ENCODE data around the gene HMCN2. TPM values are rescaled to one million over a fixed set of nuclear protein-coding genes. Genes with fewer than 3 reads are reported as not detected.
A peak's percentile ranks its signal among the peaks of the same experiment; 100 is the strongest.

HMCN2 gene
- total RNA-seq, 2 experiments from 2014 or later = not detected

DNA sequence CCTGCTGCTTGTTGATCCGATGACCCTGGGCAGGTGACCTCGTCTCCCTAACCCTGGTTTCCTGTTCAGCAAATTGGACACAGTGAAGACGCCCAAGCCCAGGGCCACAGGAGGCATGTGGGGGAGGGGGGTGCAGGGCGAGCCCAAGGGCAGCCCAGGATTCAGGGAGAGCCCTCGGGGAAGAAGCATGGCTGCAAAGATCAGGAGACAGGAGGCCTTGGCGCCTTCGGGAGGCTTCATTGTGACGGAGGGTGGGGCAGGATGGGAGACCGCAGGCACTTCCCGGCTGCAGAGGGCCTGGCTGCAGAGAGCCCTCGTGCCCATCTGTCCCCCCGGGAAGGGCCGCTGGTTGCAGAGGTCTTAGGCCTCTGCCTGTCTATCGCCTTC, 185.4 kb downstream of the HMCN2 start:
- no peaks in the 10 kb centered on the region for H3K36me3 Mint-ChIP-seq (ENCODE audit: low read depth)
- H3K4me1 Mint-ChIP-seq (ENCODE audit: low read depth) = peaks cover 19% of the 10 kb centered on the region
- H3K27ac Mint-ChIP-seq = no peak overlapping the region
- H3K4me3 Mint-ChIP-seq = no peak overlapping the region
- no peak for DNase-seq
- CTCF ChIA-PET = no interaction called here
- peaks cover 5% of the 10 kb centered on the region for H3K27me3 Mint-ChIP-seq (ENCODE audit: low read depth)
- H3K9me3 Mint-ChIP-seq (ENCODE audit: insufficient read depth) = no peaks in the 10 kb centered on the region
- POLR2A ChIA-PET = no interaction called here
- no peak for ATAC-seq

DNA sequence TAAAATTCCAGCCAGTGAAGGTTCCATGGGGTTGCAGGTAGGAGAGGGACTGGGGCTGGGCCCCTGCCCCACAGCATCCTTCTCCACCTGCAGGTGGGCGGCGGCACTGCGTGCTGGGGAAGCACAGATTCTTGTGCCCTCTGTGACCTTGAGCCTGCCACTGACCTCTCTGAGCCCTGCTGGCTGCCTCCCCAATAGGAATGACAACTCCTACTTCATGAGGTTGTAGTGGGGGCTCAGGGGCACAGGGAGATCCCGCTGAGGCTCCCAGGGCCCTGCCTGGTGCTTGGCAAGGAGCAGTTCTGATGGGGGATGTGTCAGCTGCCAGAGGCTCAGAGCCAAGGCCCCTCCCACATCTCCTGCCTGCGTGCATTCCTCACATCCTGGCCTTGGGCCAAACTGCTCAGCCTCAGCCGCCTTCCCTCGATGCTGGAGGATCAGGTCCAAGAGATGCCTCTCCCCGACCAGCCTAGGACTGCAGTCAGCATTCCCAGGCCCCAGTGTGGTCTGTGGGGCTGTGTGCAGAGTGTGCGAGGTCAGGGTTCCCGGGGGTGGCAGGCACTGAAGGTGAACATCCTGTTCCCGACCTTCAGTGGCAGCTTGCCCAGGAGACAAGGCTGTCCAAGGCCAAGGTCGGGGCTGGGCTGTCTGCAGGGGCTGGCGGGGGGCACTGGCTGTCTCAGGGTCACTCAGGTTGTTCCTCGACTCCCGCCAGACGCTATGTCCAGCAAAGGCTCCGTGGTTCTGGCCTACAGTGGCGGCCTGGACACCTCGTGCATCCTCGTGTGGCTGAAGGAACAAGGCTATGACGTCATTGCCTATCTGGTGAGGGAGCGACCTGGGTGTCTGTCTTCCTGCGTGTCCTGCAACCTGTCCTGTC, 186.2 kb downstream of the HMCN2 start:
- DNase-seq (no peak), ATAC-seq (peak; percentile 53)
- Mint-ChIP-seq H3K27ac (no peak overlapping the region), H3K4me3 (no peak overlapping the region), H3K27me3 (ENCODE audit: low read depth) (no peaks in the 10 kb centered on the region), H3K9me3 (ENCODE audit: insufficient read depth) (no peaks in the 10 kb centered on the region), H3K4me1 (ENCODE audit: low read depth) (peaks cover 19% of the 10 kb centered on the region), H3K36me3 (ENCODE audit: low read depth) (no peaks in the 10 kb centered on the region)
- CTCF ChIA-PET = interaction anchor here (0.8 kb wide), 1 partner anchor 231 kb away, joined by 3 read pairs; no protein-coding TSS in a partner anchor
- POLR2A ChIA-PET = no interaction called here

DNA sequence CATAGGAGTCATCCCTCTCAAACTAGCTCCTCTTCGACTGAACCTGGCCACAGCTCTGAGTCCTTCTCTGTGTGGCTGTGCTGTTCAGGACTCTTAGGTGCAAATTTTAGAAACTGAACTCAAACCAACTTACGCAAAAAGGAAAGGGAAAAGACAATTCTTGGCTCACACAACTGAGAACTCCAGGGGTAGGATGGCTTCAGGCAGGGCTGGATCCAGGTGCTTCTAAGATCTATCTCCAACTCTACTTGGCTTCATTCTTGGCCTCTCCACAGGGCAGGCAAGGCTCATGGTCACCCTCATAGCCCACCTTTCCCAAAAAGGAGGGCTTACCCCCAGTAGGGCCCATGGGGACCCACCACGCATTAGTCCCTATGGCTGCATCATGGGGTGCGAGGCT, 187.3 kb downstream of the HMCN2 start:
- H3K4me3 Mint-ChIP-seq = no peak overlapping the region
- H3K9me3 Mint-ChIP-seq (ENCODE audit: insufficient read depth) = no peaks in the 10 kb centered on the region
- H3K27ac Mint-ChIP-seq = no peak overlapping the region
- CTCF ChIA-PET = interaction anchor here (0.8 to 1.6 kb wide), 2 partner anchors 229 to 230 kb away, joined by 3 to 8 read pairs; no protein-coding TSS in a partner anchor
- POLR2A ChIA-PET = no interaction called here
- no peak for DNase-seq
- no peaks in the 10 kb centered on the region for H3K27me3 Mint-ChIP-seq (ENCODE audit: low read depth)
- no peak for ATAC-seq
- peaks cover 15% of the 10 kb centered on the region for H3K4me1 Mint-ChIP-seq (ENCODE audit: low read depth)
- no peaks in the 10 kb centered on the region for H3K36me3 Mint-ChIP-seq (ENCODE audit: low read depth)

DNA sequence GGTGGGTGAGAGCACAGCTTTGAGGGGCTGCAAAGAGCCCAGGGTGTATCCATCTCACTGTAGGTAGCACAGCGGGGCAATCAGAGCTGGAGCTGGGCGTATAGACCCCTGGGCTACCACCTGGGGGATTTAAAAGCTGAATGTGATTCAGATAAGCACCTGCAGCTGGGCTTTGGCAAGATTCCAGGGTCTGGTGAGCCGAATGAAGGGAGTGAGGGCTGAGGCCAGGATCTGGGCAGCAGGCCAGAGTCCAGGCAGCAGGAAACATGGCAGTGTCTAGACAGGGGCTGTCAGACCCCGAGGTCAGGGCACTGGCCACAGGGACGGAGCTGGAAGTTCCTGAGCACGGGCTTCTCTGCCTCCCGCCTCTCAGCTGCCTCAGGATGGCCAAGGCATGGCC, 187.9 kb downstream of the HMCN2 start:
- Mint-ChIP-seq H3K36me3 (ENCODE audit: low read depth) (no peaks in the 10 kb centered on the region), H3K27me3 (ENCODE audit: low read depth) (no peaks in the 10 kb centered on the region), H3K27ac (no peak overlapping the region), H3K4me3 (no peak overlapping the region), H3K9me3 (ENCODE audit: insufficient read depth) (no peaks in the 10 kb centered on the region), H3K4me1 (ENCODE audit: low read depth) (peaks cover 9% of the 10 kb centered on the region)
- ChIA-PET CTCF (interaction anchor here (1.6 kb wide), 1 partner anchor 228 kb away, joined by 8 read pairs; no protein-coding TSS in a partner anchor), POLR2A (no interaction called here)
- DNase-seq = no peak
- no peak for ATAC-seq

DNA sequence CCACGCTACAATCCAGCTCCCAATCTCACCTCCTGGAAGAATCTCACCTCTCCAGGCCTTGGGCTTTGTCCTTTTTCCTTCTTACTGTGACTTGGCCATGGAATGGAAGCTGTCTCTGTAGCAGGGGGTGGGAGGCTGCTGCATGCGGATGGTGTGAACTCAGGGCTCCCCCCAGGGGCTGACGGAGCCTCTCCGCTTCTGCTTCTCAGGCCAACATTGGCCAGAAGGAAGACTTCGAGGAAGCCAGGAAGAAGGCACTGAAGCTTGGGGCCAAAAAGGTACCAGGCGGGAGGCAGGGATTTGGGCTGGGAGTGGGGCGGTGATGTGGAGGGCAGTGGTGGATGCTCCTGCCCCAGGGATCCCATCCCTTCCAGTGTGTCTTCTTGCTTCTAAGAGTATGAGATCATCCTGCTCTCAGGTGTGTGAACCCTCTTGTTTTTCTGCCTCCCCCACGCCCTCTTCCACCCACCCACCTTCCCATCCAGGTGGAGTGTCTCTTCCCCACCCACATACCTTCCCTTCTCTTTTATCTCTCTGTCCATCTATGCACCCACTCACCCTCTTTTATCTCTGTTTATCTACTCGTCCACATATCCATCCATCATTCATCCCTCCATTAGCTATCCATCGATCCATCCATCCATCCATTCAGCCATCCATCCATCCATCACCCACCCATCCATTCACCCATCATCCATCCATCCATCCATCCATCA, 188.7 kb downstream of the HMCN2 start:
- CTCF ChIA-PET = interaction anchor here (1.6 kb wide), 1 partner anchor 227 kb away, joined by 8 read pairs; no protein-coding TSS in a partner anchor
- no peak overlapping the region for H3K27ac Mint-ChIP-seq
- DNase-seq (no peak), ATAC-seq (no peak)
- H3K4me3 Mint-ChIP-seq = no peak overlapping the region
- no peaks in the 10 kb centered on the region for H3K9me3 Mint-ChIP-seq (ENCODE audit: insufficient read depth)
- H3K4me1 Mint-ChIP-seq (ENCODE audit: low read depth) = peaks cover 5% of the 10 kb centered on the region
- no peaks in the 10 kb centered on the region for H3K36me3 Mint-ChIP-seq (ENCODE audit: low read depth)
- POLR2A ChIA-PET = no interaction called here
- no peaks in the 10 kb centered on the region for H3K27me3 Mint-ChIP-seq (ENCODE audit: low read depth)

DNA sequence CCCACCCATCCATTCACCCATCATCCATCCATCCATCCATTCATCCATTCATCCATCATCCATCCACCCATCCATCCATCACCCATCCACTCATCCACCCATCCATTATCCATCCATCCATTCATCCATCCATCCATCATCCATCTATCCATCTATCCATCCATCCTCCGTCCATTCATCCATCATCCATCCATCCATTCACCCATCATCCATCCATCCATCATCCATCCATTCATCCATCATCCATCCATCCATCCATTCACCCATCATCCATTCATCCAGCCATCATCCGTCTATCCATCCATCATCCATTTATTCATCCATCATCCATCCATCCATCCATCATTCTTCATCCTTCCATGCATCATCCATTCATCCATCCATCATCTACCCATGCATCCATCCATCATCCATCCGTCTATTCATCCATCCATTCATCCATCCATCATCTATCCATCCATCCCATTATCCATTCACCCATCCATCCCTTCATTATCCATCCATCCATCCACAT, 189.3 kb downstream of the HMCN2 start:
- Mint-ChIP-seq H3K9me3 (ENCODE audit: insufficient read depth) (no peaks in the 10 kb centered on the region), H3K36me3 (ENCODE audit: low read depth) (no peaks in the 10 kb centered on the region), H3K4me3 (no peak overlapping the region), H3K27me3 (ENCODE audit: low read depth) (no peaks in the 10 kb centered on the region), H3K4me1 (ENCODE audit: low read depth) (peaks cover 5% of the 10 kb centered on the region), H3K27ac (no peak overlapping the region)
- no peak for ATAC-seq
- ChIA-PET POLR2A (no interaction called here), CTCF (no interaction called here)
- DNase-seq = no peak

DNA sequence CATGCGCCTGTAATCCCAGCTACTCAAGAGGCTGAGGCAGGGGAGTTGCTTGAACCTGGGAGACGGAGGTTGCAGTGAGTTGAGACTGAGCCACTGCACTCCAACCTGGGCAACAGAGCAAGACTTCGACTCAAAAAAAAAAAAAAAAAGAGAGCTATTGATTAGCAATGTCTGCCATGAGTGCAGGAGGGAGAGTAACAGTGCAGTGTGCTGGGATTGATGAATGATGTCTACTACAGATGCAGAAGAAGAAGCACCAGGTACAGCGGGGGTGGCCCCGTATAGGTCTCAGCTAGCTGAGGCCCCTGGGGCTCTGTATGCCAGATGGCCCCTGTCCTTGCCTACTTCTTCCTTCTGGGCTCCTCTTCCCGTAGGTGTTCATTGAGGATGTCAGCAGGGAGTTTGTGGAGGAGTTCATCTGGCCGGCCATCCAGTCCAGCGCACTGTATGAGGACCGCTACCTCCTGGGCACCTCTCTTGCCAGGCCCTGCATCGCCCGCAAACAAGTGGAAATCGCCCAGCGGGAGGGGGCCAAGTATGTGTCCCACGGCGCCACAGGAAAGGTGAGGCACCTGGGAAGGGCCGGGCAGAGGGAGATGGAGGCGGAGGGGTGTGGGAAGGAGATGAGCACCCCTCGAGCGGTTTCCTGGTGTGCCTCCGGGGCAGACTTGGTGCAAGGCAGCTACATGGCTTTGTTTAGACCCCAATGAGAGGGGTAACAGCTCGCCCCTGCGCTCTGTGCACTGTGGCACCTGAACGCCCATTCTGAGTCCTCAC, 192.7 kb downstream of the HMCN2 start:
- ChIA-PET CTCF (interaction anchor here (1.1 kb wide), 1 partner anchor 224 kb away, joined by 4 read pairs; no protein-coding TSS in a partner anchor), POLR2A (no interaction called here)
- H3K4me1 Mint-ChIP-seq (ENCODE audit: low read depth) = no peaks in the 10 kb centered on the region
- H3K27me3 Mint-ChIP-seq (ENCODE audit: low read depth) = peaks cover 6% of the 10 kb centered on the region
- H3K27ac Mint-ChIP-seq = no peak overlapping the region
- no peak for ATAC-seq
- no peak overlapping the region for H3K4me3 Mint-ChIP-seq
- no peaks in the 10 kb centered on the region for H3K9me3 Mint-ChIP-seq (ENCODE audit: insufficient read depth)
- H3K36me3 Mint-ChIP-seq (ENCODE audit: low read depth) = no peaks in the 10 kb centered on the region
- no peak for DNase-seq

DNA sequence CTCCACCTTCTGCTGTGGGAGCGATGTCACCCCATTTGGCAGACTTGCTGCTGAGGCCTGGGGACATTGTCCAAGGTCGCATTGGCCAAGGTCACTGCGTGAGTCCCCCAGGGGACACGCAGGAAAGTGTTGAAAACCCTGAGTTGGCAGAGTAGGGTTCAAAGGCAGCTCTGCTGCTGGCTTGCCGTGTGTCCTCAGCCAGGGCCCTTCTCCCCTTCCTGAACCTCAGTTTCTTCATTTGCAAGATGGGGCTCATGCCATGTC, 193.2 kb downstream of the HMCN2 start:
- H3K4me1 Mint-ChIP-seq (ENCODE audit: low read depth) = no peaks in the 10 kb centered on the region
- DNase-seq (no peak), ATAC-seq (no peak)
- H3K4me3 Mint-ChIP-seq = no peak overlapping the region
- CTCF ChIA-PET = interaction anchor here (3.2 kb wide), 1 partner anchor 224 kb away, joined by 51 read pairs; no protein-coding TSS in a partner anchor
- H3K9me3 Mint-ChIP-seq (ENCODE audit: insufficient read depth) = no peaks in the 10 kb centered on the region
- H3K27ac Mint-ChIP-seq = no peak overlapping the region
- no peaks in the 10 kb centered on the region for H3K36me3 Mint-ChIP-seq (ENCODE audit: low read depth)
- peaks cover 6% of the 10 kb centered on the region for H3K27me3 Mint-ChIP-seq (ENCODE audit: low read depth)
- POLR2A ChIA-PET = no interaction called here

DNA sequence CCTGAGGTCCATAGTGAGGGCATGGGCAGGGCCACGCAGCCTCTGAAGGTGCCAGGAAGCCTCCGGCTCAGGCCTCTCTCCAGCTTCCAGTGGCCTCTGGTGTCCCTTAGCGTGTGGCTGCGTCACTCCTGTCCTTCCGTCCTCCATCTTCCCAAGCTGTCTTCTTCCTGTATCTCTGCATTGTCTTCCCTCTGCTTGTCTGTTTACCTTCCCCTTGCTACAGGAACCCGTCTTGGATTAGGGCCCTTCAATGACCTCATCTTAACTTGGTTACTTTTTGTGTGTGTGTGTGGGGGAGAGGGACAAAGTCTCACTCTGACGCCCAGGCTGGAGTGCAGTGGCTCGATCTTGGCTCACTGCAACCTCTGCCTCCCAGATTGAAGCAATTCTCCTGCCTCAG, 193.6 kb downstream of the HMCN2 start:
- H3K27ac Mint-ChIP-seq = no peak overlapping the region
- ChIA-PET POLR2A (no interaction called here), CTCF (interaction anchor here (1.3 to 3.2 kb wide), 3 partner anchors 121 to 234 kb away, joined by 3 to 51 read pairs (median 3); partner anchors contain the start of genes EXOSC2 and FUBP3)
- no peak overlapping the region for H3K4me3 Mint-ChIP-seq
- no peak for DNase-seq
- no peak for ATAC-seq
- H3K36me3 Mint-ChIP-seq (ENCODE audit: low read depth) = no peaks in the 10 kb centered on the region
- H3K9me3 Mint-ChIP-seq (ENCODE audit: insufficient read depth) = no peaks in the 10 kb centered on the region
- H3K4me1 Mint-ChIP-seq (ENCODE audit: low read depth) = no peaks in the 10 kb centered on the region
- peaks cover 6% of the 10 kb centered on the region for H3K27me3 Mint-ChIP-seq (ENCODE audit: low read depth)

DNA sequence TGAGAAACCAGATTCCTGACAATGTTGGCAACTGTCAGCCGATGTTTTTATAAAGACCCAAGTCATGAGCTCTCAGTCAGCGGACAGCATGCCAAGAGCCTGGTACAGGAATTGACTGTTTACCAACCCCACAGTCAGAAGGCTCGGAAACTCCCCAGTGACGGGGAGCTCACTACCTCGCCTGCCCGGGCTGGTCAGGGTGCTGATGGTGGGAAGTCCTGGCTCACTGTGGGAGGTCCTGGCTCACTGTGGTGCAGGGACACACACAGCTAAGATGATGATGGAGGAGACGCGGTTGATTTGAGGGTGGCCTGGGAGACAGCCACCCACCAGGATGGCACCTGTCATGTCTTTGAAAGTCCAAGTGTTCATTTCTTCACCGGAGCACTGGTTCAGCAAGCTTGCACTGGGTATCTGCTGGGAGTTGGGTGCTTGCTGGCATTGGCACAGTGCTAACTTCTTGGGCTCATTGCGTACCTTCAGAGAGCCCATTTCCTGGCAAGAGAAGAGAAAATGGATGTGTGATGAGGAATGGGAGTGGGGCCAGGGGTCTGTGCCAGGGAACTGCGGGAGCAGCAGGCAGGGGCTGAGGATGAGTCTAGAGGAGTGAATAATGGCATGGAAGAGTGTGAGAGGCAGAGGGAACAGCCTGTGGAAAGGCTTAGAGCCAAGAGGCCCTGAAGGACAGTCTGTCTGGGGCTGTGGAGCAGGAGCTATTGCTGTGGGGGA, 194.5 kb downstream of the HMCN2 start:
- ATAC-seq (no peak), DNase-seq (no peak)
- no peaks in the 10 kb centered on the region for H3K4me1 Mint-ChIP-seq (ENCODE audit: low read depth)
- H3K36me3 Mint-ChIP-seq (ENCODE audit: low read depth) = no peaks in the 10 kb centered on the region
- H3K27me3 Mint-ChIP-seq (ENCODE audit: low read depth) = peaks cover 6% of the 10 kb centered on the region
- H3K4me3 Mint-ChIP-seq = no peak overlapping the region
- H3K9me3 Mint-ChIP-seq (ENCODE audit: insufficient read depth) = no peaks in the 10 kb centered on the region
- POLR2A ChIA-PET = interaction anchor here (1.3 kb wide), 1 partner anchor 10 kb away, joined by 4 read pairs; no protein-coding TSS in a partner anchor
- CTCF ChIA-PET = interaction anchor here (0.6 to 3.2 kb wide), 10 partner anchors 15 to 241 kb away, joined by 3 to 51 read pairs (median 3); partner anchors contain the start of genes EXOSC2 and FUBP3
- H3K27ac Mint-ChIP-seq = no peak overlapping the region

DNA sequence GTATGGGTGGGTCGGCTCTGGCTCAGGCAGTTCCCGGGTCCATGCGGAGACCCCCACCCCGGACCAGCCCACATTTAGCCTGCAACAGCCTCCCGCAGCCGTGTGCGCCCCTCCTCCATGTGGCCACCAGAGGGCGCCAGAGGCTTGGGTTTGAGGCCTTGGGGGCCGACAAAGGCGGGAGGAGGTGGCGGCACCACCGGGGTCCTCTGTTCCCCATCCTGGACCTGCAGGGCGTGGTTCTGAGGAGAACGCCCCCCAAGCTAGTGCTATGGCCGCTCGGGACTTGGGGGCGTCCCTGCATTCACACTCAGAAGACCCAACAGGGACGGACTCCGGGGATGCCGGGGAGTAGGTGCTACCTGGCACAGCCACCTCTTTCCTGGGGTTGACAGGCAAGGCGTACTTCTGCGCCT, 195.7 kb downstream of the HMCN2 start:
- POLR2A ChIA-PET = no interaction called here
- peak; percentile 74 for DNase-seq
- H3K27me3 Mint-ChIP-seq (ENCODE audit: low read depth) = peaks cover 6% of the 10 kb centered on the region
- H3K27ac Mint-ChIP-seq = no peak overlapping the region
- no peaks in the 10 kb centered on the region for H3K36me3 Mint-ChIP-seq (ENCODE audit: low read depth)
- peak; percentile 72 for ATAC-seq
- H3K9me3 Mint-ChIP-seq (ENCODE audit: insufficient read depth) = no peaks in the 10 kb centered on the region
- no peaks in the 10 kb centered on the region for H3K4me1 Mint-ChIP-seq (ENCODE audit: low read depth)
- H3K4me3 Mint-ChIP-seq = no peak overlapping the region
- CTCF ChIA-PET = interaction anchor here (0.6 to 3.2 kb wide), 4 partner anchors 13 to 224 kb away, joined by 3 to 51 read pairs (median 5); no protein-coding TSS in a partner anchor

All from activated CD8-positive, alpha-beta T cell treated with anti-CD3 and anti-CD28 coated beads, Interleukin-2, amount 10 ng/mL, durations not matched to agents 7 days and 5 days (primary cell).